Ascending aorta (tissue), 2 donors: Measurements from ENCODE around the gene PLEKHB1. TPM values are rescaled to one million over a fixed set of nuclear protein-coding genes. Genes with fewer than 3 reads are reported as not detected.

Experiments used
- DNase-seq, 2 donors: peaks; one replicate each; pipeline ENCODE4 v3.0.0-alpha.2; 2019; ENCODE audit warnings: low spot score in 2 of 2
- H3K27ac ChIP-seq, 2 donors: fragments of 200-600 bp; sonication (generic); one replicate each; pipeline ENCODE4 v1.5.1; 2016 to 2017; ENCODE audit warnings: mild to moderate bottlenecking in 1 of 2
- H3K27me3 ChIP-seq: fragments of 200-600 bp; sonication (generic); one replicate; pipeline ENCODE4 v1.5.1; 2017
- H3K36me3 ChIP-seq, 2 donors: fragments of 200-600 bp; sonication (generic); one replicate each; pipeline ENCODE4 v1.5.1; 2016
- H3K4me1 ChIP-seq, 2 donors: fragments of 200-600 bp; sonication (generic); one replicate each; pipeline ENCODE4 v1.5.1; 2016 to 2017; ENCODE audit warnings: mild to moderate bottlenecking in 1 of 2
- H3K4me3 ChIP-seq, 2 donors: fragments of 200-600 bp; sonication (generic); one replicate each; pipeline ENCODE4 v1.5.1; 2016 to 2017; ENCODE audit warnings: mild to moderate bottlenecking in 1 of 2
- H3K9me3 ChIP-seq, 2 donors: fragments of 200-600 bp; sonication (generic); one replicate each; pipeline ENCODE4 v1.5.1; 2016
- intact Hi-C: fragments of 100-400 bp; cut with DNase I; formaldehyde crosslinking; loops from one replicate; pipeline ENCODE4 v1.15.1; 2023
- total RNA-seq: library from RNA; depleted of rRNA; stranded (reverse); fragments of >200 nt; gene quantifications from one replicate; pipeline ENCODE4 v1.1.0, GENCODE V29; 2016
- TF ChIP-seq, protein P1 (sequence below), 3 experiments: fragments of 200-600 bp in 2 of 3; fragments of 450-650 bp in 1 of 3; sonication (generic) in 2 of 3; IDR thresholded peaks; one replicate each; pipeline ENCODE4 v1.5.1; 2016 to 2019; ENCODE audit warnings: antibody characterized with exemption in 3 of 3, mild to moderate bottlenecking in 1 of 3, moderate library complexity in 1 of 3

Gene PLEKHB1
- total RNA-seq, 1 donor from 2014 or later = 3.5 TPM

GRCh38 chr11:73693899-73694525, 47.6 kb downstream of the PLEKHB1 start:
- Histone ChIP-seq H3K4me3 (no peak overlapping the region), H3K27ac (no peak overlapping the region), H3K36me3 (peaks cover 7 to 15% of the 10 kb centered on the region in 2 donors), H3K9me3 (no peaks in the 10 kb centered on the region), H3K27me3 (no peaks in the 10 kb centered on the region), H3K4me1 (no peaks in the 10 kb centered on the region)
- no peak for DNase-seq
- TF ChIP-seq, protein P1, sequence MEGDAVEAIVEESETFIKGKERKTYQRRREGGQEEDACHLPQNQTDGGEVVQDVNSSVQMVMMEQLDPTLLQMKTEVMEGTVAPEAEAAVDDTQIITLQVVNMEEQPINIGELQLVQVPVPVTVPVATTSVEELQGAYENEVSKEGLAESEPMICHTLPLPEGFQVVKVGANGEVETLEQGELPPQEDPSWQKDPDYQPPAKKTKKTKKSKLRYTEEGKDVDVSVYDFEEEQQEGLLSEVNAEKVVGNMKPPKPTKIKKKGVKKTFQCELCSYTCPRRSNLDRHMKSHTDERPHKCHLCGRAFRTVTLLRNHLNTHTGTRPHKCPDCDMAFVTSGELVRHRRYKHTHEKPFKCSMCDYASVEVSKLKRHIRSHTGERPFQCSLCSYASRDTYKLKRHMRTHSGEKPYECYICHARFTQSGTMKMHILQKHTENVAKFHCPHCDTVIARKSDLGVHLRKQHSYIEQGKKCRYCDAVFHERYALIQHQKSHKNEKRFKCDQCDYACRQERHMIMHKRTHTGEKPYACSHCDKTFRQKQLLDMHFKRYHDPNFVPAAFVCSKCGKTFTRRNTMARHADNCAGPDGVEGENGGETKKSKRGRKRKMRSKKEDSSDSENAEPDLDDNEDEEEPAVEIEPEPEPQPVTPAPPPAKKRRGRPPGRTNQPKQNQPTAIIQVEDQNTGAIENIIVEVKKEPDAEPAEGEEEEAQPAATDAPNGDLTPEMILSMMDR (IDR thresholded peaks at IDR 0.05) = no peak
- intact Hi-C loops = no loop called here

DNA sequence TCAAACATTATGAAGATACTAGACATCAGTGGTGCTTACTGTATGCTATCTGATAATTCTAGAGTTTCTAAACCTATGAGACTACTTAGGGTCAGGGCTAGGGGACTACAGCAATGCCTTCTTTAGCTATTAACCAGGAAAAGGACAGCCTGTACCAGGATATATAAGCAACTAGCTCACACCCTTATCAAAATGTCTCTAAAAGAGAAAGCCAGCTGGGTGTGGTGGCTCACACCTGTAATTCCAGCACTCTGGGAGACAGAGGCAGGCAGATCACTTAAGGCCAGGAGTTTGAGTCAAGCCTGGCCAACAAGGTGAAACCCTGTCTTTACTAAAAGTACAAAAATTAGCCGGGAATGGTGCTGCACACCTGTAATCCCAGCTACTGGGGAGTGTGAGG, 58.7 kb downstream of the PLEKHB1 start:
- H3K4me1 ChIP-seq = no peaks in the 10 kb centered on the region
- H3K4me3 ChIP-seq = no peak overlapping the region
- no peak overlapping the region for H3K27ac ChIP-seq
- H3K27me3 ChIP-seq = no peaks in the 10 kb centered on the region
- H3K9me3 ChIP-seq = no peaks in the 10 kb centered on the region
- H3K36me3 ChIP-seq = peaks cover 45 to 46% of the 10 kb centered on the region in 2 donors
- TF ChIP-seq, protein P1 (IDR thresholded peaks at IDR 0.05) = no peak
- no peak for DNase-seq
- intact Hi-C loops = no loop called here

DNA sequence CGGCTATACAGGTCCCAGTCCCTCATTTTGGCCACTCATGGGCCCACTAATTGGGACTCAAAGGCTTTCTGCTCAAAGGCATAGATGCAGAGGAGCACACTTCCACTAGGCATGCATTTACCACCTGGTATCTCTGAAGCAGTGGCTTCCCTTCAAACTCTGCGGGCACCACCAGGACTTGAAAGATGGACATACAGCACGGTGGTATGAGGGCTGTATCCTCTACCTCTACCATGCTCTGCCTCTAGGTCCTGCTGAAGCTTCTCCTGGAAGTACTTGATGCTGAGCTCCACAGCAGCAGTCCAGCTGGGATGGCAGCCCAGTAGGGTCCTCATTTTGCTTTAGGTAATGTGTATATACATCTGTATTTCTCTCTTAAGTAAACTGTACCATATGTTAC, 64.6 kb downstream of the PLEKHB1 start:
- H3K27ac ChIP-seq = no peak overlapping the region
- H3K4me1 ChIP-seq = no peaks in the 10 kb centered on the region
- no peak overlapping the region for H3K4me3 ChIP-seq
- no peaks in the 10 kb centered on the region for H3K9me3 ChIP-seq
- H3K27me3 ChIP-seq = no peaks in the 10 kb centered on the region
- intact Hi-C loops = no loop called here
- peaks cover 22 to 49% of the 10 kb centered on the region in 2 donors for H3K36me3 ChIP-seq
- no peak for DNase-seq
- TF ChIP-seq, protein P1 (IDR thresholded peaks at IDR 0.05) = no peak

Other genes with a start within 250 kb of the PLEKHB1 start
- 44.1 TPM for gene FAM168A, start 48.5 kb upstream of the PLEKHB1 start, total RNA-seq
- 86.3 TPM for gene RAB6A, start 114.5 kb downstream of the PLEKHB1 start, total RNA-seq
- gene MRPL48, start 141.3 kb downstream of the PLEKHB1 start, total RNA-seq = not detected
- 92.7 TPM for gene COA4, start 230.3 kb downstream of the PLEKHB1 start, total RNA-seq
- 36.3 TPM for gene PAAF1, start 230.4 kb downstream of the PLEKHB1 start, total RNA-seq